Dedifferentiated amniotic fluid mesenchymal stem cell (primary cell): ENCODE data around the gene FADD.

ENCODE experiments used
- DNase-seq: peaks from one replicate; pipeline ENCODE4 v3.0.0-alpha.2; 2016; ENCODE audit errors: extremely low spot score

Gene FADD

DNA sequence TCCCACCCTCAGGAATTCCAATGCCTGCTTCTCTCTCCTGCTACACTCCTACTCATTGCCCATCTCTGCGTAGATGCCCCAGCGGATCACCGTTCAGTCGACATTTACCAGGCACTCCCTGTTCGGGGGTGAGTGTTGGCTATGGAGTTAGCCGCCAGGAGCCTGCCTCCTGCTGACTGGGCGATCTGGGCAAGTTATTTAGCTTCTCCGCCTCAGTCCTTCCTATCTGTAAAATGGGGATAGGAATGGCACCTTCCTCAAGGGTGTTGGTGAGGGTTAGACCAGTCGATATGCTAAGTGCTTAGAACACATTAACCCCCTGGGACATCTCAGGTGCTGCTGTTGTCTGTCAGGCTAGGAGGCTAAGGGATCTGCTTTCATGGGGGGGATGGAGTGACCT is 30.9 kb downstream of the FADD start:
- DNase-seq = no peak

DNA sequence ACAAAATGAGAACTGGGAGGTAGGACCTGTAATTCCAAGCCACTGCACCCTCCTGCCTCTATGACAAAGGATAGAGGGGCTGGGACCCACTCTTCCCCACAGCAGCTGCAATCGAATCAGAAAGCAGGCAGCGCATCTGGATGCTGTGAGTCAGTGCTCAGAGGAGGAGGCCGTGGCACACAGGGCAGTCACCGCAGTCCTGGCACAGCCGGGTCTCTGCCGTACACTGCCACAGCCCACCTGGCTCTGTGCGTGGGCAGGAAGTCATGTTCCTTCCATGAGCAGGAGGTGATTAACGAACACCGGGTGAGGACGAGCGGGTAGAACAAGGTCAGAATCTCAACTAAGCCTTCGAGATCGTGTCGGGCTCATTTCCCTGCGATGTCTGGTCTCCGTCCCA is 37.2 kb downstream of the FADD start:
- no peak for DNase-seq

DNA sequence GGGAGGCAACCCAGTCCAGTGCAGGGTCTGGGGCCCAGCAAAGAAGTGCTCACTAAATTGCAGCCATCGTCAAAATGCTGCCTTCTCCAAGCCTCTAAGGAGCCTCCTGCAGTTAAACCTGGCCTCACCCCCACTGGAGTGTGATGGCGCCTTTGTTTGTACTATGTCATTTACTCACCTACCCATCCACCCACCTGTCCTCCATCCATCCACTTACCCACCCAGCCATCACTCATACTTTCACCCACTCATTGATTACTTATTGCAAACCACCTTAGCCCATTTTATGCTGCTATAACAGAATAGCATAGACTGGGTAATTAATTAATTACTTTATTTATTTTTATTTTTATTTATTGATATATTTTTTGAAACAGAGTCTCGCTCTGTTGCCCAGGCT is 38.6 kb downstream of the FADD start:
- DNase-seq = peak; percentile 11

DNA sequence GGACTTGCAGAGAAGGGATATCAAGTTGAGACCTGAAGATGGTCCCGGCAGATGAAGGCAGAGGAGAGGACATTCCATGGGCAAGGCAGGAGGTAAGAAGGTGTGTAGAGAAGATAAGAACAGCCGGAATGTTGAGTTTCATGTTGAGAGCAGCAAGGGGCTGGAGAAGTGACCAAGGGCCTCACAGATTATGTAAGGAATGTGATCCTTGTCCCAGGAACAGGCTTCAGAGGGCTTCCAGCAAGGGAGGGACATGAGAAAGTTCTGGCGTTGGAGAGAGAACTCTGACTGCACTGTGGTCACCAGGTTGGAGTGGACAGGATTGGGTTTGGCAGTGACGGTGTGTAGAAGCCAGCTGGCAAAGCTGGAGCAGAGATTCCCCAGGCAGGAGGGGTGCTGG is 39.8 kb downstream of the FADD start:
- DNase-seq = peak; percentile 8

DNA sequence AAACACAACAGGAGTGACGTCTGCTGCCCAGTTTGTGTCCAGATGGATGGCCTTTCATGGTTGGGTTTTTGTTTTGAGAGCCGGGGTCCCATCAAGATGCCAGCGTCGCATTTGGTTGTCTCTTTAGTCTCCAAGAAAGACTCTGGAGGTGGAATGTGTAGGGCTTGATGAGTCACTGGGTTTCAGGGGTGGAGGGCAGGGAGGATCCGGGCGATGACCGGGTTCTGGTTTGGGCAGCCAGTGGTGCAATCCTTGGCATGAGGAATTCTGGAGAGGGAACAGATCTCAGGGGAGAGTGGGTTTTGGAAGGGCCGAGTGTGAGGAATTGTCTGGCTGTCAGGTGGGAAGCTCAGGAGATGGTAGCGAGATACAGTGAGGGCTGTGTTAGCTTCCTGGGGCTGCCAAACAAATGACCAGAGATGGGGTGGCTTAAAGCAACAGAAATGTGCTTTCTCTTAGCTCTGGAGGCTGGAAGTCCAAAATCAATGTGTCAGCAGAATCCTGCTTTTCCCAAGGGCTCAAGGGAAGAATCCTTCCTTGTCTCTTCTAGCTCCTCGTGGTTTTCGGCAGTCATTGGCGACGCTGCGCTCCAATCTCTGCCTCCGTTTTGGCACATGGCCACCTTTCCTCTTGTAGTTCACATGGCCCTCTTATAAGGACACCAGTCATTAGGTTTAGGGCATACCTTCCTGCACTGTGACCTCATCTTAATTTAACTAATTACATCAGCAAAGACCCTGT is 41.0 kb downstream of the FADD start:
- DNase-seq = peak; percentile 13

DNA sequence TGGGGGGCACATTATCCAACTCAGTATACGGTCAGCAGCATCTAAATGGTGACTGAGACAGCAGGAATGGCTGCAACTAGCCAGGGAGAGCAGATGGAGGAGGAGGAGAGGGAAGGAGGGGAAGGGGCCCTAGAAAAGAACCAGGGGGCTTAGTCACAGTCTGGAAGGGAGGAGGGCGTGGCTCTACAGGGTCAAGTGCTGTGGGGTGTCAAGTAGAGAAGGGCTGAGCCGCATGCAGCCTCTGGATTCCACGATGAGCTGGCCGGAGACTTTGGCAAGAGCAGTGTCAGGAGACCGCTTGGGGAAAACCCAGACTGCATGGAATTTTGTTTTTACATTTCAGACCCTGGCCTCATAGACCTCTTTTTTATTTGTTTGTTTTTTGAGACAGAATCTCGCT is 41.6 kb downstream of the FADD start:
- DNase-seq = peak; percentile 22

DNA sequence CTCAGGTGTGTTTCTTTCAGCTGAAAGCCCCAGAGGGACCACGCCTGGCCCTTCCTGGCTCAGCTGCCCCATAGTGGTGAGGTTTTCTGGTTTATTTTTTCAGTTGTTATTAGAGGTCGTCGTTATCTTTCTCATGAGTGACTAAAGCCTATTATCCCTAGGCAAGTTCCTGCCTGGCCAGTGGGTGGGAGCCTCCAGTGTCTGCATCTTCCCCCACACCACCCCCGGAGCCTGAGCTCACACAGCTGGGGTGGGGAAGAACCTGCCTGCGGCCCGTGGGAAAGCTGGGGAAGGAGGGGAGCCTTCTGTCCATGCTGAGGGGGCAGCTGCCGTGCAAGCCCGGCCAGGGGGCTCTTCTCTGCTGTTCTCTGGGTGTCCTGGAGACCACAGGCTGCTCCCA is 43.1 kb downstream of the FADD start:
- DNase-seq = no peak

DNA sequence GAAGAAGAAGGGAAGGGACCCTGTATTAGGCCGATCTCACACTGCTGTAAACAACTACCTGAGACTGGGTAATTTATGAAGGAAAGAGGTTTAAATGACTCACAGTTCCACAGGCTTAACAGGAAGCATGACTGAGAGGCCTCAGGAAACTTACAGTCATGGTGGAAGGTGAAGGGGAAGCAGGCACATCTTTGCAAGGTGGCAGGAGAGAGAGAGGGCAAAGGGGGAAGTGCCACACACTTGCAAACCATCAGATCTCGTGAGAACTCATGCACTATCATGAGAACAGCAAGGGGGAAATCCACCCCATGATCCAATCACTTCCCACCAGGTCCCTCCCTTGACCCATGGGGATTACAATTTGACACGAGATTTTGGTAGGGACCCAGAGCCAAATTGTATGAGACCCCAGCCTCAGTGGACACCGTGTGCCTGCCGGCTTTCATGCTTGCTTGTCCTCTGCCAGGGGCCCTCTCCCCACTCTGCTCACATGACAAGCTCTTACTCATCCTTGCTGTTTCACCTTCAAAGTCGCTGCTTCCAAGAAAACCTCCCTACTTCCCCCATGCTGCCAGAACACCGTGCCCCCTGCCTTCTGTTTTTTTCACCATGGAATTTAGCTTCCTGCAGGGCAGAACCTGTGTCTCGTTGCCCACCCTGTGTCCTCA is 44.1 kb downstream of the FADD start:
- no peak for DNase-seq

DNA sequence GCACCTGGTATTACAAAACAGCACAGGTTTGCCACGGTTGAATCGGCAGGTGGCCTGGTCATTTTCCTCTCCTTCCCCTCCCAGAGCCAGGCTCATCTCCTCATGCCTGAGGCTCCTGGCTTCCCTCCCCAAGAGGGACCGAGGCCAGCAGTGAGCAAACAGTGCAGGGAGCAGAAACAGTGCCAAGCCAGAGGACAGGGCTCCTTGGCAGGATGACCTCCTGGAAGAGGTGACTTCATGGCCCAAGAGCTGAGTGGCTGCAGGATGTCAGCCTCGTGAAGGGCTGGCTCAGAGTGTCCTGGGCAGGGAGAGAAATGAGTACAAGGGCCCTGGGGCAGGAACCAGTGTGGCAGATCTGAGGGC is 44.6 kb downstream of the FADD start:
- DNase-seq = no peak

DNA sequence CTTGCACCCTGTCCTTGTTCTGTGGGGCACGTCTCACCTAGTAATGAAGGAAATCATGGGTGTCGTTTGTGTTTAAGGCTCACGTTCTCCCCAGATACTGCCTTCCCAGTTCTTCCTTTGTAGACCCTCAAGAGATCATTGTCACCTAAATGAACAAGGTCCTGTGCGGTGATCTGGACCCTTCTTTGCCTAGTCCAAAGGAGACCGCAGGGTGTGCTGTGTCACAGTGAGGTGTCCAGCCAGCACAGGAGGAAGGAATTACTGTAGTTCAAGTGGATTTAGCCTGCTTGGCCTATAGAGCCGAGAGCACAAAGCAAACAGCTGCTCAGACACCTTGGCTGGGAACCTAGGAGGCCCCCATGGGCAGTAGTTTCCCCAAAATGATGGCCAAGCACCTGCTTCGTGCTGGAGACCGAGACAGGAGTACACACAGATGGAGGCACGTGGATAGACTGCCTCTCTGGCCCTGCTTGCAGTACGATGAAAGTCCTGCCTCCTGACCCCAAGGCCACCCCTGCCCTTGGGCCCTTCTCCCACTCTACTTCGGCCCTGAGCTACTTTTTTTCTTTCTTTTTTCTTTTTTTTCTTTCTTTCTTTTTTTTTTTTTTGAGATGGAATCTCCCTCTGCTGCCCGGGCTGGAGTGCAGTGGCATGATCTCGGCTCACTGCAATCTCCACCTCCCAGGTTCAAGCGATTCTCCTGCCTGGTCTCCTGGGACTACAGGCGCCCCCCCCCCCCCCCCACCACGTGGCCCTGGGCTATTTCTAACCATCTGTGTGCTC is 48.0 kb downstream of the FADD start:
- no peak for DNase-seq

DNA sequence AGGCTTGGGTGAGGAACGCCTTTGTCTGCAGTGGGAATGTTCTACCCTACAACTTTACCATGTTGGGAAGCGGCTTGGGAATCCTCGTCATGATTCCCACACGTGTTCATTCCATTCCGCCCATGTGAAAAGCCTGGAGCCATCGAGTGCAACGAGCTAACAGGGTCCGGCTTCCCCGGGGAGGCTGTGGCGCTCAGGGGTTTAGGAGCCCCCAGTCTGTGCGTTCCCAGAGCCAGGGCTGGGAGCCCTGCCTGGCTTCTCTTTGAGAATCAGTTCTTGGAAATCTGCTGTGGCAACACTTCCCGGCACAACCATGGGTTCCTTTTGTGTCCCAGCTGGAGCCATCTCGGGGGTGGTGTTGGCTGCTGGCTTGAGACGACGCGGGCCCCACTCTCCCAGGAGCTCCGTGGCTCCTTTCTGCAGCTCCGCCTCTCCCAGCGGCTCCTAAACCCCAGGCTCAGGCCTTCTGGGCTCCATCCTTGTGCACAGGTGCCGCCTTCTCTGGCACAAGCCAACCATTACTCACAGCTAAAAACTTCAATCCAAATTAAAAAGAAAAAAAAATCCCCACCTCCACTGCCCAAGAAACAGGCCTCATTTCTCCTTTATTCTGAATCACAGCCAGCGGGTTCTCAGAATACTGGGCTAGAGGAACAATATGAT is 48.7 kb downstream of the FADD start:
- DNase-seq = no peak

DNA sequence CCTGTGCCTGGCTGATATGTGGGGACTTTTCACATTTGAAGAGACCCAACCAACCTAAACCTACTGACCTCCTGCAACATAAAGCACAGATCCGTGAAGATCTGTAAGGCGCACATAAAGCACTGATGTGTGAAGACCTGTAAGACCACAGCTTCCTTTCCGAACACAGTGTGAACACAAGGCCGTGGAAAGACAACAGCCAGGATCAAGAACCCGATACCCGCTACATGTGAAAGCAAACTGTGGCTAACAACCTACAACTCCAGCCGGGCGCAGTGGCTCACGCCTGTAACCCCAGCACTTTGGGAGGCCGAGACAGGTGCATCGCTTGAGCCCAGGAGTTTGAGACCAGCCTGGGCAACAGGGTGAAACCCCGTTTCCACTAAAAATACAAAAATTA is 49.7 kb downstream of the FADD start:
- no peak for DNase-seq

DNA sequence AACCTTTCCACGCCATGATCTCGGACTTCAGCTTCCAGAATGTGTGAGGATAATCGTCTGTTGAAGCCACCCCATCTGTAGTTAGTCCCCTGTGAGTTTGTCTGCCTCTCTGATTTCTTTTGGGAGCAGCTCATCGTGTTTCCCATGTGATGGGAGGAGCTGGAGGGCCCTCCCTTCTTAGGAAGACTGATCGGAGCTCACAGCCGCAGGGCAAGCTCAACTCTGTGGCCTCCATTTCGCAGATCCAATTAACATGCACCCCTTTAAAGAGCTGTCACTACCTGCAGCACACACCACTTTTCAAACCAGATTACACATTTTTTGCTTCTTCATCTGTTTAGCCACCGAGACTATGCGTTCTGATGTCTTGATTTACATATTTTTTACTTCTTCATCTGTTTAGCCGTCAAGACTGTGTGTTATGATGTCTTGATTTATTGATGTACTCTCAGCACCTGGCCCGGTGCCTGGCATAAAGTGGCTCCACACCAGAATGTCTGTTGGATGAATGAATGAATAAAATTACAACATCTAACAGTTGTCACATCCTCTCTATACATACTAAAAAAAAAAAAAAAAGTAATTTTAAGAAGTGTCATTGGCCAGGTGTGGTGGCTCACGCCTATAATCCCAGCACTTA is 52.5 kb downstream of the FADD start:
- DNase-seq = no peak
